ENCODE results near the gene XRRA1.
"Not testable (repeated sequence)": the region's sequence is repeated elsewhere in the genome, so short reads cannot be mapped to it uniquely, and the experiment has no call there.

Gene XRRA1

DNA sequence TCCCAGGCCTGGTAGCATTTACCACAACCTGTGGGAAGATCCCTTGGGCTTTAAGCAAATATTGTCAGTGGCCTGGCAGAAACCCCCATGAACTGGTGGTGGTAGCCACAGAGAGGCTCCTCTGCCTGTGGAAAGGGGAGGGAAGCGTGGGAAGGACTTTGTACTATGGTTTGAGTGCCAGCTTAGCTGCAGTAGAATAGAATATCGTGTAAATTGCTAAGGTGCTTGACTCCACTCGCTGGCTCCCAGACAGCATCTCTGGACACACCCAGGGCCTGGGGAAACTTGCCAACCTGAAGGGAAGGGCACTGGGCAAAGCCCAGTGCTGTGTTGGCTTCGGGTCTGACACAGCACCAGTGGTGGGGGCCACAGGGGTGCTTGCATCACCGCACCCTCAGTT lies 52.6 kb downstream of the XRRA1 start:
- DNase-seq (ENCODE audit: low read depth in 2 of 2) = no peak

DNA sequence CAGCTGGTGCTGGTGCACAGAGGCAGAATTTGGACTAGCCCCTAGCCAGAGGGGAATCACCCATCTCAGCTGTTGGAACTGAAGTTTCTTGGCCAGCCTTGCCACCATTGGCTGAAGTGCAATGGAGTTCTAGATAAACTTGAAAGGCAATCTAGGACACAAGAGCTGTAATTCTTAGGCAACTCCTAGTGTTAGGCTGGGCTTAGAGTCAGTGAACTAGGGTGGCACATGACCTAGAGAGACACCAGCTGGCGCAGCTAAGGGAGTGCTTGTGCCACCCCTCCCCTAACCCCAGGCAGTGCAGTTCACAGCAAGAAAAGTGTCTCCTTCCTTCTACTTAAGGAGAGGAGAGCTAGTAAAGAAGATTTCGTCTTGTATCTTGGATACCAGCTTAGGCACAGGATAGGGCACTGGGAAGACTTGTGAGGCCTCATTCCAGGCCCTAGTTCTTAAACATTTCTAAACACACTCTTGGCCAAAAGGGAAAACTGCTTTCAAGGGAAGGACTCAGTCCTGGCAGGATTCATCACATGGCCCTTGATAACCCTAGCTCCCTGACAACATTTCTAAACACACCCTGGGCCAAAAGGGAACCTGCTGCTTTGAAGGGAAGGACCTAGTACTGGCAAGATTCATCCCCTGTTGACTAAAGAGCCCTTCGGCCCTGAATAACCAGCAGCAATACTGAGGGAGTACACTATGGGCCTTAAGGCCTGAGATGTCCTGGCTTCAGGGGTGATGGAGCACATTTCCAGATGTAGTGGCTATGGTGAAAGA lies 53.4 kb downstream of the XRRA1 start:
- DNase-seq (ENCODE audit: low read depth in 2 of 2) = no peak

DNA sequence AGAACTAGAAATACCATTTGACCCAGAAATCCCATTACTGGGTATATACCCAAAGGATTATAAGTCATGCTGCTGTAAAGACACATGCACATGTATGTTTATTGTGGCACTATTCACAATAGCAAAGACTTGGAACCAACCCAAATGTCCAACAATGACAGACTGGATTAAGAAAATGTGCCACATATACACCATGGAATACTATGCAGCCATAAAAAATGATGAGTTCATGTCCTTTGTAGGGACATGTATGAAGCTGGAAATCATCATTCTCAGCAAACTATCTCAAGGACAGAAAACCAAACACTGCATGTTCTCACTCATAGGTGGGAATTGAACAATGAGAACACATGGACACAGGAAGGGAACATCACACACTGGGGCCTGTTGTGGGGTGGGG lies 55.9 kb downstream of the XRRA1 start:
- DNase-seq (ENCODE audit: low read depth in 2 of 2) = not testable (repeated sequence)

DNA sequence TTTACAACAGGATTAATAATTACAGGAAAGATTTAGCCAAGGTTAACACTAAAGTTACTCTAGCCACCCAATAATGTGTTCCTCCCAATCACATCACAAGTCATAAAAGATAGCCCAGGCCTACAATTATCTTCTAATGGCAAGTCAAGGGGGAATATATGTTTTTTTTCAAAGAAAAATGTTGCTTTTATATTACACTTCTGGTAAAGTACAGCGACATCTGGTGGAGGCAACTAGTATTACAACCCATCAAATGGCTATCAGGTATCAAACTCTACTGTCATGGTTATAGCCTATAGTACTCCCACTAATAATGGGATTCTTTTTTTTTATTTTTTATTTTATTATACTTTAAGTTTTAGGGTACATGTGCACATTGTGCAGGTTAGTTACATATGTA lies 71.8 kb downstream of the XRRA1 start:
- DNase-seq (ENCODE audit: low read depth in 2 of 2) = no peak

DNA sequence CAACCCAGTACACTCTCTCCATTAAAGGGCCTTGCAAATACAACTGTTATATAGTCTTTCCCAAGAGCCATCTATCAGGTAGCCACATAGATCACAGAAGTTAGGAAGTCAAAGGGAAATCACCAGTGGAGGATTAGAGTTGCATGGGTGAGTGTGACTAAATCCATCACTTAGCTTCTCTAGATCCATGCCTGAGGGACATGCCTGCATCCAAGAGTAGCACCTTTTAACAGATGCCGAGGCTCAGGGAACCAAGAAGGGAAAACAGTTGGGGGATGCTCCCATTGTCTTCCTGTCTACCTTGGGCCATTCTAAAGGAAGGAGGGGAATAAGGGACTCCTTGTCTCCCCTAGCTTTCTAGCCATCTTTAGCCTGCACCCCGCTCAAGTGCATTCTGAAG lies 77.9 kb downstream of the XRRA1 start:
- DNase-seq (ENCODE audit: low read depth in 2 of 2) = no peak

DNA sequence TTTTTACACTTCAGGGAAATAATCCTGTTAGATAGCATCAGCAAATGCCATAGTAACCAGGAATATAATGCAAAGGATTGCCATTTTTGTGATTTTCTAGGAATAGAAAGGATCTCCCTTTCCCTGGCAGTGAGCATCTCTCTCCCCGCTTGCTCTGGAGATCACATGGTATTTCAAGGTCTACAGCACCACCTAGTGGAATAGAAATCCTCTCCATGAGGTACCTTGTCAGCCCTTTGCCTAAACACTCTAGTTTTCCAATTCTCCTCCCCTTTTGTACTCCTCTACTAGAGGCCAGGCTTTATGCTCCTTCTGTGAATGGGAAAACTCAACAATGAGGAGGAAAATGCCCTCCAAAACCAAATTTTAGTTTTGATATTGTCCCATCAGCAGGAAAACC lies 78.4 kb downstream of the XRRA1 start:
- no peak for DNase-seq (ENCODE audit: low read depth in 2 of 2)

DNA sequence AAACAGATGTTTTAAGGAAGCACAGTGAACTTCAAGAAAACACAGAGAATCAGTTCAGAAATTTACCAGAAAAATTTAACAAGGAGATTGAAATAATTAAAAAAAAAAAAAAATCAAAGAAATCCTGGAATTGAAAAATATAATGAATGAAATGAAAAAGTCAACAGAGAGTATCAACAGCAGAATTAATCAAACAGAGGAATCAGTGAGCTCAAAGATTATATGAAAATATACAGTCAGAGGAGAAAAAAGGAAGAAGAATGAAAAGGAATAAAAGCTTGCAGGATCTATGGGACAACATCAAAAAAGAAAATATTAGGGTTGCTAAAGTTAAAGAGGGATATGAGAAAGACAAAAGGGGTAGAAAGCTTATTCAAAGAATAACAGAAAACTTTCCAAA lies 82.3 kb downstream of the XRRA1 start:
- DNase-seq (ENCODE audit: low read depth in 2 of 2) = no peak

DNA sequence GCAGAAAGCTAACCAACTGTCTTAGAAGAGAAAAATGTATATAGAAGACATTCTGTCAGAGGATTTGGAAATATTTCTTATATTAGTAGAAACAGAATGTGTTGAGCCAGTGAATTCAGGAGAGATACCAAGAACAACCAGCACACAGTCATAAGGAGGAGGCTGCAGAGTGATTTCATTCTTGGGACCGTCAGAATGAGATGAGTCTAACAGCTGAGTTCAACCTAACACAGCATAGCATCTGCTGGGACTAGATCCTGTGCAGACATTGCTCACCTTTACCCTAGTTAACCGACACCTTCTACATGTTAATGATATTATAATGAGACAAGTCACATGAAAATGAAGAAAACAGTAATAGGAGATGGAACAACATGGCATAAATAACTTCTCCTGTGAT lies 85.5 kb downstream of the XRRA1 start:
- DNase-seq (ENCODE audit: low read depth in 2 of 2) = no peak

DNA sequence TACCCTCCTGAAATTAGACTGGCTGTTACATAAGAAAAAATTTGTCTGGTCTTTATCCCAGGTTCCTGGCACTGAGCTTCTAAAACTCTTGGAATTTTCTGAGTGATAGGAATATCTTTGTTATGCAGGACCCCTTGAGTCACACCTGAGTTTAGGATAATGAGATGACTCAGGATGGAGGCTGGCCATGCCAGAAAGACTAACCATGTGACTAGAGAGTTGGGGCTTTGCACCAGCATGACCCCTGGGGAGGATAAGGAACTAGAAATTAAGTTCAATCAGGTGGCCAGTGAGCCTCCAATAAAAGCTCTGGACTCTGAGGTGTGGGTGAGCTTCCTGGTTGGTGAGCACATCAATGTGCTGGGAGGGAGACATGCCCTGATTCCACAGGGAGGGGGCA lies 88.1 kb downstream of the XRRA1 start:
- DNase-seq (ENCODE audit: low read depth in 2 of 2) = no peak

DNA sequence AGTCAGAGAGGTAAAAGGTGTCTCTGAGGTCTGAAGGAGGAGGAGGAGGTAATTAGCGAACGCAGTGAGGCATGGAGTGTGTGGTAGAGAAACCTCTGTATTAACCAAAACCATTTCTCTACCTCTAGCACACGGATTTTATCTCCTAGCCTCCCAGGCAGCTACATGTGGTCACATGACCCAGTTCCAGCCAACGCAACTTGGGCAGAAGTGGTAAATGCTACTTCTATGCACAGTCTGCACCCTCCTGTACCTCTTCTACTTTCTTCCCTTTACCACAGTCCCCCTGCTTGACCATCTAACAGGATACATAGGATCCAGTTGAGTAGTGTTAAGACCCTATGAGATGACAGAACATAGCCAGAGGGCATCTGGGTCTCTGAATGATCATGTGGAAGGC lies 95.7 kb downstream of the XRRA1 start:
- no peak for DNase-seq (ENCODE audit: low read depth in 2 of 2)

DNA sequence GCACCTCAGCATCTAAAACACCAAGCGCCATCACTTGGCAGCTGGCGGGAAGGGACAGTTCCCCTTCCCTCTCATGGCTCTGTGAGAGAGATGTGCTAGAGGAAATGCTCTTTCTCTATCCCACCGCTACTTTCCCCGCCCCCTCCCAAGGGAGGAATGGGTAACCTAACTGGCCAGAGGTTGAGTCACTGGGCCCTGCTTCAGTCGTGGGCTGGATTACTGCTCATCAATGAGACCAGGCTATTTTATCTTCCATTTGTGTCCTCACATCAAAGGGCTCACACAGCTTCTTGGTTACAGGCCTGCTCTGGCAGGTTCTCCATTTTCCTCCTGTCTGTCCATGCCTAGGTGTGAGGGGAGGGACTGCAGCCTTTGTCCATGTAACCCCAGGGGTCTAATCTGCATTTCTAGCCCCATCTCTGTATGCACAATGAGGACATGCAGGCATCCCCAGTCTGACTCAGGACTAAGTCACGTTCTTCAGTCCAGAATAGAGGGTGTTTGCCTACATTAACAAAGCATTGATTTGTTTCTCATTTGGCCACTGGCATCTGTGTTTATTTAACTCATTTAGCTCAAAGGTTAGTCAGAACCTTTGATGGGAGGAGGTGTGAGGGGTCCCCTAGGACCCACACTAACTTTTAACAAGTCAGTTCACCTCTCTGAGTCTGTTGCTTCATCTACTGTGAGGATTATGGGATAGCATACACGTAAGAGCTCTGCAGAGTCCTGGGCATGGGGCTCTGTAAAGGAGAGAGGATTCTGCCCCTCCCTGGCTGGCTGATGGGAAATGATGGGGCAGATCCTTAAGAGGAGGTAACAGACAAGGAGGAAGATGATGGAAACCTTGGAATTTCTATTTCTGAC lies 99.1 kb downstream of the XRRA1 start:
- no peak for DNase-seq (ENCODE audit: low read depth in 2 of 2)

DNA sequence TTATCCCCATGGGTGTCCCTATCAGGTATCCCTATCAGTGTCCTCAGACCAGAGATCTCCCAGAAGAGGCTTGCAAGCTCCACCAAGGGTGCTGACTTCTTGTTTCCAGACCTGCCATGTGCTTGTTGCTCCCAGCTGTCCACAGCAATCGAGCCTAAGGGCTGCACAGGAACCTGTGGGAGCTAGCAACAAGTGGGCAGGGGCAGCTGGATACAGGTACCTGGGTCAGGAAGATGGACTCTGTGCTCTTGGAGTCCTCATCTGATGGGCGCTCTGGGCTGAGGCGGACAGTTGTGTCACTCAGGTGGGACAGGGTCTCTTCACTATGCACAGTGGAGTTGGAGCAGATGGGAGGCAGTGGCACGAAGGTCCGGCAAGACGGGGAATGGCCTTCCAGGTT lies 101.0 kb downstream of the XRRA1 start:
- no peak for DNase-seq (ENCODE audit: low read depth in 2 of 2)

DNA sequence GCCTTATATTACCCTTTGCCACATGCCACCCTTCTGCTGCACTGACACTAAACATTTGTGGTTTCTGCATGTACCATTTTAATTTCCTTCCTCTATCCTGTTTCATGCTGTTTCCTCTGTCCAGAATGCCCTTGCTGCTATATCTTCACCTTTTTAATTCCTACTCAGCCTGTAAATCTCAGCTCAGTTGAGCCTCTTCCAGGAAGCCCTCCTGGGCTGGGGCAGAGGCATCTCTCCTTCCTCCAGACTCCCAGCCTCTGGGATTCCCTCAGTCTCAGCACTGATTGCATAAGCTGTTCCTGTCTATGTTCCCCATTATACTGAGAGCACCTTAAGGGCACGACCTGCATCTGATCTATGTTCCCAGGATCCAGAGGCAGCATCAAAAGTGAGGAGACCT lies 101.5 kb downstream of the XRRA1 start:
- DNase-seq (ENCODE audit: low read depth in 2 of 2) = no peak

DNA sequence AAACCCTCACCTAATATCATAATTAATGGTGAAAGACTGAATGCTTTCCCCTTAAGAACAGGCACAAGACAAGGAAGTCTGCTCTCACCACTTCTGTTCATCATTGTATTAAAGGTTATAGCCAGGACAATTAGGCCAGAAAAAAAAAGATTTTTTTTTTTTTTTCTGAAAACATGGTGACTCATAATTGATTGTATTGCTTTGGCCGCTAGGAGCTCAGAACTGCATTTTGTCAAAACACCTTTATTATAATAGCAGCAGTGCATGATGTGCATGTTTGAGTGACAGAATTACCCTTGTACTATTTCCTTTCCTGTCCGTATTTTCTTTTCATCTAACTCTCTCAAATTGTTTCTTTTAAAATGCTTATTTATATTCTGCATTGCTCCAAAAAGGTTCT lies 102.1 kb downstream of the XRRA1 start:
- DNase-seq (ENCODE audit: low read depth in 2 of 2) = no peak

DNA sequence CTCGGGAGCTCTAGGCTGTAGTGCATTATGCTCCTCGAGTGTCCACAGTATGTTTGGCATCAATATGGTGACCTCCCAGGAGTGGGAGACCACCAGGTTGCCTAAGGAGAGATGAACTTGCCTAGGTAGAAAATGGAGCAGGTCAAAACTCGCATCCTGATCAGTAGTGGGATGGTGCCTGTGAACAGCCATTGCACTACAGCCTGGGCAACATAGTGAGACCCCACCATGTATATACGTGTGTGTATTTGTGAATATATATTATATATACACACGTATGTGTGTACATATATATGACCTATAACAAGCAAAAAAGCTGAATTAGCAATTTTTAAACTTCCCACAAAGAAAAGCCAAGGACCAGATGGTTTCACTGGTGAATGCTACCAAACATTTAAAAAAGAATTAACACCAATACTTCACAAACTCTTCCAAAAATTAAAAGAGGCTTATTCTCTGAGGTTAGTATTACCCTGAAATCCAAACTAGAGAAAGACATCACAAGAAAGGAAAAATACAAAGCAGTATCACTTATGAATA lies 102.8 kb downstream of the XRRA1 start:
- no peak for DNase-seq (ENCODE audit: low read depth in 2 of 2)

DNA sequence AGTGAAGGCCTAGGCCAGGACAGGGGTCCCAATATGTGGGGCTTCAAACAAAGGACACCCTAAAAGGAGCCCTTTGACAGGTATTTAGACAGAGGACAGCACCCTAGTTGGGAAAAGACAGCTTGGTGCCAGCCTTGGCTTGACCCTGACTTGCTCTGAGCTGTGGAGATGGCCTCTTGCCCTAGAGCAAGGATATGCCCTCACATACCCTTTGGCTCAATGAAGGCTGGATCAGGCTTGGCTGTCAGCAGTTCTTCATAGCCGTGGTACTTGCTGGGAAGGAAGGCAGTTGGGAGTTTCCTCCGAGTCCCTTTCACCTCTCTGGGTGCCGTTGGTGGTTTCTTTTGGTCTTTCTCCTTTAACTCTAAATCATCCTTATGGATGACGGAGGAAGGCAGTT lies 104.0 kb downstream of the XRRA1 start:
- no peak for DNase-seq (ENCODE audit: low read depth in 2 of 2)

DNA sequence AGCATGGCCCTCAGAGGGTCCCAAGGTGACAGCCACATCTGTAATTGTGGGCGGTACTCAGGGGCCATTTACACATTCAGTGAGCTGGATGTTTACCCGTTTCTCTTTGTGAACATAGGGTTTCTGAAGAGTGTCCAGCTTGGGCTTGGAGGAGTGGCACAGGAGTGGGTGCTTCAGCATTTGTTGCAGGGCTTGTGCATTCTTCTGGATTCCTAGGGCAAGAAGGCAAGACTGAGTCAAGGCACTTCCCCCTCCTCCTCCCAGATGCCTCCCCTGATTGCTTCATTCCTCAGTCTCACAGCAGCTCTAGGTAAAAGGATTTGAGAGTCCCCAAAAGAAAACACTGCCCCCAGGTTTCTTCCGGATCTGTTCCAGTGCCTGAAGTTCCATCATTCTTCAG lies 104.8 kb downstream of the XRRA1 start:
- DNase-seq (ENCODE audit: low read depth in 2 of 2) = no peak

DNA sequence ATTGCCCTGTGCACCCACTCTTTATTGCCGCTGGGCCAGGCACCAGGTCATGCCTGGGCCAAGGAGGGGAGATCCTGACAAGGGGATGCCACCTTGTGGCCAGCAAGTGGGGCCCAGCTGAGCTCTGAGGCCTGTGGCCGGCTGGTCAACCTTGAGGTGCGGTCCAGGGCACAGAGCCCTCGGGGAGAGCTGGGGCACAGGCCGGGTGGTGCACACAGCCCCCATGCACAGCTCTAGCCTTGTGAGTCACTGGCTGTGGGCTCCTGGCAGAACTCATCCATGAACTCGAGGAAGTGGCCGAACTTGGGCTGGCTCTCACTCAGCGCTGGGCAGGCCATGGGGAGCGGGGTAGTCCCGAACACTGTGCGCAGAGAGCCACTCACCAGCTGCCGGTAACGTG lies 105.9 kb downstream of the XRRA1 start:
- no peak for DNase-seq (ENCODE audit: low read depth in 2 of 2)

DNA sequence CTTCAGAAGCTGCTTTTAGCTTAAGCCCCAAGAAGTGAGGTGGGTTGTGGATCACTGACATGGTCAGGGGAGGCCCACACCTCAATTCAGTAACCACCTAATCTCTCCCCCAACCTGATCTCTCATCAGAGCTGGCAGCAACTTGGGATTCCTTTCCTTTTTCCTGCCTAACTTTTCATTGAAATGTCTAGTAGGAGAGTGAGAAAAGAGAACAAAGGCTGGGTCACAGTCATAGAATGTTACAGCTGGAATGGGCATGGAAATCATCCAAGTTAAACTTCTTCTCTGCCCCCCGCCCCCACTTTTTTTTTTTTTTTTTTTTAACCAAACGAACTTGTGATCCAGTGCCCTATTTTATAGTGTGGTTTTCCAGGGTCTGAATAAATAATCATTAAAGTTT lies 108.4 kb downstream of the XRRA1 start:
- no peak for DNase-seq (ENCODE audit: low read depth in 2 of 2)

DNA sequence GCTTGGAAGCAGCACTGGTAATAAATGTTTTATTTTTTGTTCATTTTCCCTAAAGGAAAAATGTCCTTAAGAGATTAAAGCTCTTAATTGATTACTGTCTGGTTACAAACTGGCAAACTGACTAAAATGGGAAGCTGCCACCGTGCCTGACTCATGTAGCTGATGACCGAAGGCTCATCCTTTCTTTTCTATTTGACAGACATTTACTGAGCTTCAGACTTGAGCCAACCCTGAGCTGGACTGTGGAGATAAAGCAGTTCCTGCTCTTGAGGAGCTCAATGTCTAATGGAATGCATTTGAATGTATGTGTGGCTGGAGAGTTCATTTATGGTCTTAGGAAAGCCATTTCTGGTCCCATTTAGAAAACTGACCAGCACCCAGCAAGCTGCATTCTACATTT lies 108.9 kb downstream of the XRRA1 start:
- no peak for DNase-seq (ENCODE audit: low read depth in 2 of 2)

DNA sequence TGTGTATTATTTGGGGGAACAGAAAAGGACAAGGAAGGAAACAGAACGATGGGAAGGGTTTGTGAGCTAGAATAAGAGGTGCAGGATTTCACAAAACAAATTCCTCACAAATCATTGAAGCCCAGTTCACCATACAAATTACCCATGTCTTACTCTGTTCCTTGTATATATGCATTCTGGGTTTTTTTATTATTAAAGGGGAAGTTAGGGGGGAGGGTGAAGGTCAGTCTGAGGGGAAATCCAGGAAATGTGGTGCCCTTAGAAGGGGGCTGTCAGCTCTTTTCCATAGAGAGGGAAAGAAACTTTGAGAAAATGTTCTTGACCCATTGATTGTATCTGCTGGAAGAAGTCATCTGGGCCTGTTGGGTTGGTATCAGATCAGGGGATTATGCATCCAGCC lies 109.4 kb downstream of the XRRA1 start:
- no peak for DNase-seq (ENCODE audit: low read depth in 2 of 2)

DNA sequence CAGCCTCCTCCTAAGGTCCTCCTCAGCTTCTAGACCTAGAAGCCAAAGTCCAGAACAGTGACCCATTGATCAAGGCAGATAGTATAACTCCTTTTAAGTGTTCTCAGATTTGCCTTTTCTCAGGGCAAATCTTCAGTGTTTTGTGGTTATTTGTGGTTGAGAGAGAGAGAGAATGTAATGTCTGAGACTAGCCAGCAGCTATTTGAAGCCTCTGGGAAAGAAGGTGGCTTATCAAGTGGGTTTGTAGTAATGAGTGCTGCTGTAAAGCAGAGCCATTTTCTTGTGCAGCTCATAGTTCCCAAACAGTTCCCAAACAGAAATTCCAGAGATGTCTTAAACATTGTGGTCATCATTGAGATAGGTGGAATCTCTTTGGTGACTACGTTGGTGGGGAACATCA lies 110.7 kb downstream of the XRRA1 start:
- no peak for DNase-seq (ENCODE audit: low read depth in 2 of 2)

DNA sequence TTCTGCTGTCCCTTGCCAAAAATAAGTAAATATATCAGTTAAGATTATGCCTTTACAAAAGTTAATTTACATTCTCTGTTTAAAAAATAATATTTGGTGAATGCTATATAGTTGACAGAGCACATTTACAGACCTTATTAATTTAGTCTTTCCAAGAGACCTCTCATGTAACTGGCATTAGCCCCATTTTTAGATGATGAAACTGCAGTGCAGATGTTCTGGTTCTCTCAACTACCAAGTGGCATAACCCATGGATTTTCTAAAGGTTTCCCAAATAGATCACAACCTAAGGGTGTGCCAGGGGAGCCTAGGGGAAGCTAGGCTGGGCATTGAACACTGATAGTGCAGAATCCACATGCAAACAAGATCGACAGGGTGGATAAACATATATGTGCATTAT lies 111.7 kb downstream of the XRRA1 start:
- DNase-seq (ENCODE audit: low read depth in 2 of 2) = no peak

All from stimulated activated CD4-positive, alpha-beta T cell treated with anti-CD3 and anti-CD28 coated beads, Interleukin-1b, Interleukin-23, amount 100 ng/mL, for 4 hours (primary cell).